ENCODE results near the gene SGSH.

The SGSH gene

DNA sequence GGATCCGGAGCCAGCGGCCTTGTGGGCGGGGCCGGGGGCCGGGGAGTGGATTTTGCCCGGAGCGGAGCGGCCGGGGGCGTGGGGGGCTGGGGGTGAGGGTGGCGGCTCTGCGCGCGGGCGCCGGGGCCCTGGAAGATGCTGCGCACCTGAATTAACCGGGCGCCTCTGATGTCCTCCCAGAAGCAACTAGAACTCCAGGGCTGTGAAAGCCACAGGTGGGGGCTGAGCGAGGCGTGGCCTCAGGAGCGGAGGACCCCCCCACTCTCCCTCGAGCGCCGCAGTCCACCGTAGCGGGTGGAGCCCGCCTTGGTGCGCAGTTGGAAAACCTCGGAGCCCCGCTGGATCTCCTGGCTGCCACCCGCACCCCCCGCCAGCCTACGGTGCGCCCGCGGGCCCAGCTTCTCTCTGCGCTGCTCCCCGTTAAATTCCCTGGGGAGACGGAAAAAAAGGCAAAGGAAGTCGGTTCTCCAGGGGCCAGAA lies 643 bp upstream of the SGSH start:
- H3K27ac ChIP-seq (ENCODE audit: low read depth in 2 of 2, low read length in 2 of 2): peak overlapping the region in 1 of 2 donors; percentile 32
- peak overlapping the region; percentile 5 to 89 for H3K9ac ChIP-seq (ENCODE audit: low read depth in 1 of 2, low read length in 2 of 2)
- H3K36me3 ChIP-seq (ENCODE audit: control insufficient read depth in 2 of 2, insufficient read depth in 2 of 2, low read length in 2 of 2): peaks cover 13 to 15% of the 10 kb centered on the region in 2 donors
- H3K4me3 ChIP-seq (ENCODE audit: low read length in 2 of 2): peak overlapping the region; percentile 79 to 86
- H3K9me3 ChIP-seq (ENCODE audit: control insufficient read depth in 2 of 2, low read length in 2 of 2): no peaks in the 10 kb centered on the region
- H3K4me1 ChIP-seq (ENCODE audit: control insufficient read depth in 2 of 2, insufficient read depth in 2 of 2, low read length in 2 of 2): peaks cover 14% of the 10 kb centered on the region in 2 donors
- no peaks in the 10 kb centered on the region for H3K27me3 ChIP-seq (ENCODE audit: control insufficient read depth in 2 of 2, insufficient read depth in 2 of 2, low read length in 2 of 2)

GRCh38 chr17:80219763-80220053 lies 425 bp downstream of the SGSH start:
- no peaks in the 10 kb centered on the region for H3K27me3 ChIP-seq (ENCODE audit: control insufficient read depth in 2 of 2, insufficient read depth in 2 of 2, low read length in 2 of 2)

GRCh38 chr17:80219013-80219762 lies 945 bp downstream of the SGSH start:
- Histone ChIP-seq H3K36me3 (ENCODE audit: control insufficient read depth in 2 of 2, insufficient read depth in 2 of 2, low read length in 2 of 2) (peaks cover 16 to 22% of the 10 kb centered on the region in 2 donors), H3K4me3 (ENCODE audit: low read length in 2 of 2) (peak overlapping the region; percentile 79 to 86), H3K4me1 (ENCODE audit: control insufficient read depth in 2 of 2, insufficient read depth in 2 of 2, low read length in 2 of 2) (peaks cover 14% of the 10 kb centered on the region in 2 donors), H3K27me3 (ENCODE audit: control insufficient read depth in 2 of 2, insufficient read depth in 2 of 2, low read length in 2 of 2) (no peaks in the 10 kb centered on the region), H3K27ac (ENCODE audit: low read depth in 2 of 2, low read length in 2 of 2) (peak overlapping the region; percentile 70 to 87), H3K9me3 (ENCODE audit: control insufficient read depth in 2 of 2, low read length in 2 of 2) (no peaks in the 10 kb centered on the region), H3K9ac (ENCODE audit: low read depth in 1 of 2, low read length in 2 of 2) (peak overlapping the region; percentile 89 to 91)

More at GRCh38 chr17:80219763-80220053, 425 bp downstream of the SGSH start:
- peak overlapping the region; percentile 70 to 87 for H3K27ac ChIP-seq (ENCODE audit: low read depth in 2 of 2, low read length in 2 of 2)
- peak overlapping the region; percentile 79 to 86 for H3K4me3 ChIP-seq (ENCODE audit: low read length in 2 of 2)
- peak overlapping the region; percentile 89 to 91 for H3K9ac ChIP-seq (ENCODE audit: low read depth in 1 of 2, low read length in 2 of 2)
- H3K4me1 ChIP-seq (ENCODE audit: control insufficient read depth in 2 of 2, insufficient read depth in 2 of 2, low read length in 2 of 2): peaks cover 14% of the 10 kb centered on the region in 2 donors
- peaks cover 15 to 17% of the 10 kb centered on the region in 2 donors for H3K36me3 ChIP-seq (ENCODE audit: control insufficient read depth in 2 of 2, insufficient read depth in 2 of 2, low read length in 2 of 2)
- H3K9me3 ChIP-seq (ENCODE audit: control insufficient read depth in 2 of 2, low read length in 2 of 2): no peaks in the 10 kb centered on the region

- Histone ChIP-seq H3K27ac (ENCODE audit: low read depth in 2 of 2, low read length in 2 of 2) (no peak overlapping the region), H3K27me3 (ENCODE audit: control insufficient read depth in 2 of 2, insufficient read depth in 2 of 2, low read length in 2 of 2) (no peaks in the 10 kb centered on the region), H3K9ac (ENCODE audit: low read depth in 1 of 2, low read length in 2 of 2) (no peak overlapping the region), H3K9me3 (ENCODE audit: control insufficient read depth in 2 of 2, low read length in 2 of 2) (no peaks in the 10 kb centered on the region), H3K36me3 (ENCODE audit: control insufficient read depth in 2 of 2, insufficient read depth in 2 of 2, low read length in 2 of 2) (peaks cover 16 to 25% of the 10 kb centered on the region in 2 donors), H3K4me1 (ENCODE audit: control insufficient read depth in 2 of 2, insufficient read depth in 2 of 2, low read length in 2 of 2) (peaks cover 14% of the 10 kb centered on the region in 2 donors), H3K4me3 (ENCODE audit: low read length in 2 of 2) (no peak overlapping the region)
Measured at GRCh38 chr17:80218391-80218790, 1.7 kb downstream of the SGSH start.

DNA sequence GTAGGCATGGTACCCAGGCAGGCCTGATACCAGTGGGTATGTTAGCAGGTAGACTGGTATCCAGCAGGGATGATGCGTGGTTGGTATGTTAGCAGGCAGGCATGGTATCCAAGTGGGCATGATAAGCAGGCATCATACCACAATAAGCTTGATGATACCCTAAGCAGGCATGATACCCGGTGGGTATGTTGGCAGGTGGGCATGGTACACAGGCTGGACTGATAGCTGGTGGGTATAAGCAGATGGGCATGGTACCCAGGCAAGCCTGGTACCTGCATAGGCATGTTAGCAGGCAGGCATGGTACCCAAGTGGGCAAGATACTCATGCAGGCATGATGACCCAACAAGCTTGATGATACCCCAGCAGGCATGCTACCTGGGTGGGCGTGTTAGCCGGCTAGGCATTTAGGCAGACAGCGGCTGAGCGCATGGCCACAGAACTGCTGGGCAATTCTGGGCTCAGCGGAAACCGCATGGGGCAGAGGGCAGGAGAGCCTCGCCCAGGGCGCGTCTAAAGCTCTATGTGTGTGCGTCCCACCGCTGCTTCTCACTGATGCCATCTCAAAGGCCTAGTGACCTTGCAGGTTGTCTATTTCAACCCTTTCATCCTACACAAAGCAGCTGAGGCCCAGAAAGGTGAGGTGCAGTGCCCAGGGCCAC lies 2.3 kb downstream of the SGSH start:
- H3K9ac ChIP-seq (ENCODE audit: low read depth in 1 of 2, low read length in 2 of 2): no peak overlapping the region
- H3K36me3 ChIP-seq (ENCODE audit: control insufficient read depth in 2 of 2, insufficient read depth in 2 of 2, low read length in 2 of 2): peaks cover 16 to 27% of the 10 kb centered on the region in 2 donors
- no peaks in the 10 kb centered on the region for H3K27me3 ChIP-seq (ENCODE audit: control insufficient read depth in 2 of 2, insufficient read depth in 2 of 2, low read length in 2 of 2)
- no peak overlapping the region for H3K4me3 ChIP-seq (ENCODE audit: low read length in 2 of 2)
- no peak overlapping the region for H3K27ac ChIP-seq (ENCODE audit: low read depth in 2 of 2, low read length in 2 of 2)
- H3K4me1 ChIP-seq (ENCODE audit: control insufficient read depth in 2 of 2, insufficient read depth in 2 of 2, low read length in 2 of 2): peaks cover 14% of the 10 kb centered on the region in 2 donors
- no peaks in the 10 kb centered on the region for H3K9me3 ChIP-seq (ENCODE audit: control insufficient read depth in 2 of 2, low read length in 2 of 2)

DNA sequence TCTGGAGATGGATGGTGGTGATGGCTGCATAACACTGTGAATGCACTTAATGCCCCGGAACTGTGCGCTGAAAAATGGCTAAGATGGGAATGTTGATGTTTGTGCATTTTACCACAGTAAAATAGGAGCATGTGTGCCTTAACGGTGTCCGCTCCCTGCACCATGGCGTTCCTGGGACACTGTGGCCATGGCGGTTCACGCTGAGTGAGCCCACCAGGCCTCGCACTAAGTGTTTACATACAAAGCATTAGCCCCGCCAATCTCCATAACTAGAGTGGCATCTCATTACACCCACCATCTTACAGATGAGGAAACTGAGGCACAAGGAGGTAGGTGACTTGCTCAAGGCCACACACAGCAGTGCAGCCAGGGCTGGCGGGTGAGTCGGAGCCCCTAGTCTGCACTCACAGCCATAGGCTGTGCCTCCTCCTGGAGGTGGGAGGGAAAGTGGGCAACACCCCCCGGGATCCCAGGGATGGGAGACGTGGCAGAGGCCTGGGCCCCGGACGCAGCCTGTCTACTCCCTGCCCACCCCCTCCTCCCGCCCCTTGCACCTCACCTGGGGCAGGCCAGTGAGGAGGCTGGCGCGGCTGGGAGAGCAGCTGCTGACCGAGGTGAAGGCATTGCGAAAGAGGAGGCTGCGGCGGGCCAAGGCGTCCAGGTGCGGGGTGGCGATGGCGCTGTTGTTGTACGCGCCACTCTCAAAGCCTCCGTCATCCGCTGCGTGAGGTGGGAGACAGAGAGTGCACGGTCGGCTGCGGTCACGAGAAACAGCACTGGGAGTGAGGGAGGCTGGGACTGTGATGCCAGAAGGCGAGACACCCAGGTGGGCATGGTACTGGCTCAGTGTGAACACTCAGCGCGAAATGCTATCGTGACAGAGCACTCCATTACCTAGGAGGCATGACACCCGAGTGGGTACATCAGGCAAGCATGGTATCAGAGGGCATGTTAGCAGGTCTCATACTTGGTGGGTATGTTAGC lies 3.4 kb downstream of the SGSH start:
- no peaks in the 10 kb centered on the region for H3K9me3 ChIP-seq (ENCODE audit: control insufficient read depth in 2 of 2, low read length in 2 of 2)
- no peak overlapping the region for H3K9ac ChIP-seq (ENCODE audit: low read depth in 1 of 2, low read length in 2 of 2)
- H3K27me3 ChIP-seq (ENCODE audit: control insufficient read depth in 2 of 2, insufficient read depth in 2 of 2, low read length in 2 of 2): no peaks in the 10 kb centered on the region
- H3K4me1 ChIP-seq (ENCODE audit: control insufficient read depth in 2 of 2, insufficient read depth in 2 of 2, low read length in 2 of 2): peaks cover 14% of the 10 kb centered on the region in 2 donors
- peaks cover 20 to 32% of the 10 kb centered on the region in 2 donors for H3K36me3 ChIP-seq (ENCODE audit: control insufficient read depth in 2 of 2, insufficient read depth in 2 of 2, low read length in 2 of 2)
- H3K4me3 ChIP-seq (ENCODE audit: low read length in 2 of 2): no peak overlapping the region
- H3K27ac ChIP-seq (ENCODE audit: low read depth in 2 of 2, low read length in 2 of 2): no peak overlapping the region

- no peak overlapping the region for H3K9ac ChIP-seq (ENCODE audit: low read depth in 1 of 2, low read length in 2 of 2)
- peaks cover 30 to 50% of the 10 kb centered on the region in 2 donors for H3K36me3 ChIP-seq (ENCODE audit: control insufficient read depth in 2 of 2, insufficient read depth in 2 of 2, low read length in 2 of 2)
- no peaks in the 10 kb centered on the region for H3K27me3 ChIP-seq (ENCODE audit: control insufficient read depth in 2 of 2, insufficient read depth in 2 of 2, low read length in 2 of 2)
- H3K27ac ChIP-seq (ENCODE audit: low read depth in 2 of 2, low read length in 2 of 2): no peak overlapping the region
- H3K4me3 ChIP-seq (ENCODE audit: low read length in 2 of 2): no peak overlapping the region
- H3K9me3 ChIP-seq (ENCODE audit: control insufficient read depth in 2 of 2, low read length in 2 of 2): no peaks in the 10 kb centered on the region
- peaks cover 6 to 11% of the 10 kb centered on the region in 2 donors for H3K4me1 ChIP-seq (ENCODE audit: control insufficient read depth in 2 of 2, insufficient read depth in 2 of 2, low read length in 2 of 2)
Measured at GRCh38 chr17:80214878-80215210, 5.3 kb downstream of the SGSH start.

- H3K4me3 ChIP-seq (ENCODE audit: low read length in 2 of 2): no peak overlapping the region
- H3K9ac ChIP-seq (ENCODE audit: low read depth in 1 of 2, low read length in 2 of 2): no peak overlapping the region
- H3K9me3 ChIP-seq (ENCODE audit: control insufficient read depth in 2 of 2, low read length in 2 of 2): no peaks in the 10 kb centered on the region
- peaks cover 2 to 6% of the 10 kb centered on the region in 2 donors for H3K4me1 ChIP-seq (ENCODE audit: control insufficient read depth in 2 of 2, insufficient read depth in 2 of 2, low read length in 2 of 2)
- peaks cover 32 to 55% of the 10 kb centered on the region in 2 donors for H3K36me3 ChIP-seq (ENCODE audit: control insufficient read depth in 2 of 2, insufficient read depth in 2 of 2, low read length in 2 of 2)
- no peaks in the 10 kb centered on the region for H3K27me3 ChIP-seq (ENCODE audit: control insufficient read depth in 2 of 2, insufficient read depth in 2 of 2, low read length in 2 of 2)
- H3K27ac ChIP-seq (ENCODE audit: low read depth in 2 of 2, low read length in 2 of 2): no peak overlapping the region
Measured at GRCh38 chr17:80214012-80214877, 5.9 kb downstream of the SGSH start.

GRCh38 chr17:80213643-80213975 lies 6.5 kb downstream of the SGSH start:
- Histone ChIP-seq H3K27ac (ENCODE audit: low read depth in 2 of 2, low read length in 2 of 2) (no peak overlapping the region), H3K36me3 (ENCODE audit: control insufficient read depth in 2 of 2, insufficient read depth in 2 of 2, low read length in 2 of 2) (peaks cover 32 to 61% of the 10 kb centered on the region in 2 donors), H3K9me3 (ENCODE audit: control insufficient read depth in 2 of 2, low read length in 2 of 2) (no peaks in the 10 kb centered on the region), H3K4me3 (ENCODE audit: low read length in 2 of 2) (no peak overlapping the region), H3K9ac (ENCODE audit: low read depth in 1 of 2, low read length in 2 of 2) (no peak overlapping the region), H3K27me3 (ENCODE audit: control insufficient read depth in 2 of 2, insufficient read depth in 2 of 2, low read length in 2 of 2) (no peaks in the 10 kb centered on the region), H3K4me1 (ENCODE audit: control insufficient read depth in 2 of 2, insufficient read depth in 2 of 2, low read length in 2 of 2) (peaks cover 0 to 4% of the 10 kb centered on the region in 2 donors)

Data from mucosa of rectum (tissue), 2 donors.